NT2/D1 (cell line): ENCODE measurements around the gene NTM.

Experiments
- SUZ12 ChIP-seq: IDR thresholded peaks from 2 replicates; pipeline ENCODE4 v1.6.1; 2011; ENCODE audit not compliant: insufficient read length, insufficient read depth; ENCODE audit errors: extremely low read depth
- YY1 ChIP-seq: IDR thresholded peaks from 2 replicates; pipeline ENCODE4 v1.6.1; 2011; ENCODE audit not compliant: insufficient read length, insufficient read depth
- ZNF274 ChIP-seq: IDR thresholded peaks from 2 replicates; pipeline ENCODE4 v1.6.1; 2011; ENCODE audit warnings: mild to moderate bottlenecking, low read depth, low read length

DNA sequence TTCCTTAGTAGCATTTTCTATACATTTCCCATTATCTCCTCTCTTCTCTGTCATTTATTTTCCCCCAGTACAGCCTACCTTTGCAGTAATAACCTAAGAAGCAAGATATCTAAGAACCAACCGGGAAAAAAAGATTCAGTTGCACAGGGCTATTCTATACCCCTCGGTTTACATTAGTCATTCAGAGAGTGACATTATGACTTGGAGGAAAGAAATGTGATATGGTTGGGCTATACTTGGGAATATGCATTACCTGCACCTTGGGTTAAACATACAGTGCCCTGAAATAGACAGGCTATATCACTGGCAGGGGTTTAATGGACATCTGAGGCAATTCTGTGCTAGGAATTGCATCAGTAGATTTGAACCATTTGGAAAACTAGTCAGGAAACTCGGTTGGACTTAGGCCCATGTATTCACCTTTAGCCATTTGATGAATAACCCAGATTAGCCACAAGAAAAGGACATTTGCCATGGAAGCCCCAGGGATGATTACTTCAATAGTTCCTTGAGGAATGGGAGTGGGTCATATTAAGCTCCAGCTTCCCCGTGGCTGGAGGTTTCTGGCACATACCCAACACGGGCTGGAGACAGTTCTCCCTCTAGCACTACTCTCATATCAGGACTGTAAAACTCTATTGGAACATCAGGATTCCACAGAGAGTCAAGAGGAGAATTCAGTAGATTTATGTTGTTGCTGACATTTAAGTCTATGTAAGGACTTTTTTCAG, 973.2 kb downstream of the NTM start:
- no peak for TF ChIP-seq ZNF274
- TF ChIP-seq SUZ12 = no peak
- TF ChIP-seq YY1 = no peak
